Embryonic facial prominence (tissue), 1 donor: ENCODE measurements around the gene PRB2.
"Not testable (repeated sequence)": the region's sequence is repeated elsewhere in the genome, so short reads cannot be mapped to it uniquely, and the experiment has no call there.

ENCODE experiments used
- DNase-seq: peaks from one replicate; pipeline ENCODE4 v3.0.0-alpha.2; 2016; ENCODE audit errors: extremely low spot score

Gene PRB2

DNA sequence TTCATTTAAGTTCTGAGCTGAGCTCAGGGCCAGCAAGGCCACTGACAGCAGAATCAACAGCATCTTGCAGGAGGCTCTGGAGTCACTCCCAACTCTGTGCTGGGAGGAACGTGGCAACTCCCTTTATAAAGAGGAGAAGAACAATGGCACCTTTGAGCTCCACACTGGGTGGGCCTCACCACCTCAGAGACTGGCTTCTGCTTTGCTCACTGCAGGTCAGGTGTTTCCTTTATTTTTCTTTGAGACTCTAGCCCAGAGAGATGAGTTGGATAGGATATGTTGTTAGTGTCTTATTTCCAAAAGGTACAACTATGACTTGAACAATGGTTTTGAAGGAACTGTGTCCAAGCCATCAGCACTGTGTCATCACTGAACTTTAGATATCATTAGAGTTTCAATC is at the start of gene PRB2:
Gene PRB2, minus strand, starts transcription at position 101 of the 400 bp plus-strand sequence. Its CDS starts 38 bp downstream, at position 63.
- DNase-seq, result not testable (repeated sequence)

DNA sequence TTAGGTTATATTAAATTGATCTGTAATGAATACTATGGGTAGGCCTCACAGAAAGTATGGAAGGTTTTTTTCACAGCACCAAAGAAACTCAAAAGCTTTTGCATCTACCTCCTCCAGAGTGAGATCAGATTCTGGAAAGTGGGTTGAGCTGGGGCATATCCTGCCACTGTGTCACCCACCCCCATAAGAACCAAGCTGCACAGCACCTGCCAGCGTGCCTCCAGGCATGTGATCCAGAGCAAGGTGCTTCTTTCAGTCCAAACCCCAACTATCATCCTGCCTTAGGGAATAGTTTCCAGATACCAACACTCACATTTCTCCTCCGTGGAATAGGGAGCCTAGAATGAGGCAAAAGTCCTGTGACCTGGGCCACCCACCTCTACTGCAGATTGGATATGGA is 42.6 kb upstream of the PRB2 start:
- DNase-seq, result no peak

DNA sequence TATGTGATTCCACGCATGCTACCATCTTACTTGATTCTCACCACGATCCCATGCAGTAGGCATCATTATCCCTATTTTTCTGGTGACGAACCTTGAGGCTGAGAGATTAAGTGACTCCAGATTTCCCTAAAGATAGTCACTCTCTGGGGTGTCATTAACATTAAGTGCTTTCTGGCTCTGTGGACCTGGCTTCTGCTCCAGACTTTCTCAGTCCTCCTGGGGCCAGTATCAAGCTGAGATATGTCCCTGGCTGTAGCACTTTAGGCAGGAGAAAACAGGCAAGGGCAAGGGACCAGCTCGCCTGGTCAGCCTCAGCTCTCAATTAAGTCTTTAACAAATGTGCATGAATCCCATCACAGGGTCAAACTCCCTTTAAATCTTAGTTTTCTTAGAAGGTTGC is 38.3 kb upstream of the PRB2 start:
- DNase-seq, result no peak

DNA sequence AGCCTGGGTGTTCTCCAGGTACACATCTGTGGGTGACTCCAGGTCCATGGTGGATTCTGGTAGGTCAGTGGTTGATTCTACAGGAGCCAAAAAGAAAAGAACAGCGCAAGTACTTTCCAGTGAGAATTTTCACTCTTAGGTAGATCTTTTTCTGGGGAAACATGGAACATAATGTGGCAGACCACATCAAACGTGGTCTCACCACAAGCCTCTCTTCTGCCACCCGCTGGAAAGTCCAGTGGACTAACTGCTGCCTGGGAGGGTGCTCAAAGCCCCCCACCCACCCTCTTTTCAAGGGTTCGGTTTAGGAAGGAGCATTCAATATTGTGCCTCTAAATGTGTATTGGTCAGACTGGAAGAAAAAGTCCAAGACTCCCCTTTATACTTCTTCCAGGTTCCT is 36.1 kb upstream of the PRB2 start:
- DNase-seq, result no peak

DNA sequence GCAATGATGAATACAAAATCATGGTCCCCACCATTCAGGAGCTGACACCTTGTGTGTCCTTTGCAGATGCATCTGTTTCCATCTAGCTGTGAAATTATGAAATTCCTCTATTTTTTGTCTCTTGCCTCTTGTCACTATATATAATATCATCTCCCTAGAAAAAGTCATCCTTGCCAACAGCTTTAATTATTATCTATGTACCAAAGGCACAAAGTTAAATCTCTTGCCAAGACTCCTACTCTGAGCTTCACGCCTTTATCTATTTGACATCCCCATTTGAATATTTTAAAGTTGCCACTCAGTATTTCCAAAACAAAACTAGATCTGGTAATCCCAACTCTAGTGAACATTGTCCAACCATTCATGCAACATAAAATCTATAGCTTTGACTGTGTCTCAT is 32.0 kb upstream of the PRB2 start:
- no peak for DNase-seq

DNA sequence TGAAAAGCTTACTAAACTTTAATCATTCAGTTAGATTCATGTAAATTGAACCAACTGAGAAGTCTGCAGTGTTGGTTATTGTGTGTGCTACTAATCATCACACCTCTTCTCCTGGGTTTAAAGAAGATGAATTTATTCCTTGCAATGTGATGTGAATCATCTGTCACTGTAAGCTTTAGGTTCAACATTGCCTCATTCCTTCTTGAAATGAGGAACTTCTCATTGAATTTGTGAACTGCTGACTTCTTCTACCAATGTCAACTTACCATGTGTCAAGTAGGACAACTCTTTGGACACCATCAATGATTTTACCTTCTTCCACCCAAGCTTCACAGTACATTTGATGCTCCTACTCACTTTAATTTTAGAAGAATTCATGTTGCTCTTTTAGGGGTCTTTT is 17.4 kb upstream of the PRB2 start:
- DNase-seq, result no peak

DNA sequence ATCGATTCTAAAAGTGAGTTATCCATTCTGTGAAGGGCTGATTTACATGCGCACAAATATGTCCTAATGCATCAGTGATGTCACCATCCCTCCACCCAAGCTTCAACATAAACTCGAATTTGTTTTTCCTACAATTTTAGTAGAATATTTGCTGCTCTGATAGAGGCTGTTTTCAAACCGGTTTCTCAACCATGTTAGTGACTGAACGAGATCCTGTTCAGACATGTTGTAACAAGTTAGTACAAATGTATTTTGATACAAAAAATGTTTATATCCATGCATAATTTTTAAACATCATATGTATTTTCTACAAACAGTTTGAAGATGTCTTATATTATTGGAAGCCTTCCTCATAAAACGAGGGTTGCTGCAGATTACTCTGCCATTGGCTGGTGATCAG is 12.7 kb upstream of the PRB2 start:
- DNase-seq, result no peak

DNA sequence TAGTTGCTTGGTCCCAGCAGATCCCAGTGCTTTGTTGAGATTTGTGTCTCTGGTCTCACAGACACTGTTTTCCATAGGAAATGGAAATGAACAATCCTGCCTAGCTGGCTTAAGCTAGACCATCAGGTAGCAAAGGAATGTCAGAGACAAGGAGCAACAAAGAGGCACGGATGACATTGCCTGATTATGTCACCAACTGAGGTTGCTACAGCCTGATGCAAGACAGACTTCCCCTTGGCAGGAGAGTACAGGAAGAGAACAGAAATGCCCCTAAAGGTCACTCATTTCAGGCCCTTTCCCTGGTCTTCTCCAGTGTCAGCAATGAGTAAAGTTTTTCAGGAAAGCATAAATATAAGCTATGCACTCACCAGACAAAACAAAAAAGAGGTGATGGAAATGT is 2.0 kb upstream of the PRB2 start:
- DNase-seq, result no peak

DNA sequence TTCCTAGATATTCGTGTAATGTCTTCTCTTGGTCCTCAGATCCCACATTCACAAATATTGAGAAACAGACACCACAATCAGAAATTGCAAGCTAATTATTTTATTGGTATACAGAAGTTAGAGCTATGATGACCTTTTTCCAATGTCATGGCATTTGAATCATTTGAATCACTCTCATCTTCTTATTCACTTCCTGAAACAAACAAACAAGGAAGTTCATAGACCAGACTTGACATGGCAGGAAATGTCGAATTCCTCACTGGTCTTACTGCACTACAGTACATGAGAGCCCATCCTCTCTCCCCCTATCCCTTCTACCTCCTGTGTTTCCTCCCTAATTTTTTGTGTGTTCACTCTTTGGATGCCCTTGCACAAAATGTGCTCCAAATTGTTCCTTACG is 3.9 kb downstream of the PRB2 start:
- not testable (repeated sequence) for DNase-seq

DNA sequence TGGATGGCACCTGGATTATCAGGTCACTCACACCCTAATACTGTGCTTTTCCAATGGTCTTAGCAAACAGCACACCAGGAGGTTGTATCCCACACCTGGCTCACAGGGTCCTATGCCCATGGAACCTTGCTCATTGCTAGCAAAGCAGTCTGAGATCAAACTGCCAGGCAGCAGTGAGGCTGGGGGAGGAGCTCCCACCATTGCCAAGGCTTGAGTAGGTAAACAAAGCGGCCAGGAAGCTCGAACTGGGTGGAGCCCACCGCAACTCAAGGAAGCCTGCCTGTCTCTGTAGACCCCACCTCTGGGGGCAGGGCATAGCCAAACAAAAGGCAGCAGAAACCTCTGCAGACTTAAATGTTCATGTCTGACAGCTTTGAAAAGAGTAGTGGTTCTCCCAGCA is 17.9 kb downstream of the PRB2 start:
- not testable (repeated sequence) for DNase-seq

DNA sequence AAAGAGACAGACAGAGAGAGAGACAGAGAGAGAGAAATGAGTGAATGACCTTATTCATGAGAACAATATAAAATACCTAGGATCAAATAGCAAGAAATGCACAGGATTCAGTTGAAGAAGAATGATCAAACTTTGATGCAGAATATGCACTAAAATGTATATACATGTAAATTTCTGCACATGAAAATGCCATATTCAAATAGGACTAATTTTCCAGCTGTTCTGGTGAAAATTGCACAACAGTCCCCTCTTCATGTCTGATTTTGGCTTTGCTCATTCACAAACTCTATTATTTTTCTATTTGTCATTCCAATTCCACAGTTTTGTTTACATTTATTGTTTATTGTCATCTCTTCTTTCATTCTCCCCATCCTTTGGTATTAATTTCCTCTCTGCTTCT is 34.2 kb downstream of the PRB2 start:
- no peak for DNase-seq

DNA sequence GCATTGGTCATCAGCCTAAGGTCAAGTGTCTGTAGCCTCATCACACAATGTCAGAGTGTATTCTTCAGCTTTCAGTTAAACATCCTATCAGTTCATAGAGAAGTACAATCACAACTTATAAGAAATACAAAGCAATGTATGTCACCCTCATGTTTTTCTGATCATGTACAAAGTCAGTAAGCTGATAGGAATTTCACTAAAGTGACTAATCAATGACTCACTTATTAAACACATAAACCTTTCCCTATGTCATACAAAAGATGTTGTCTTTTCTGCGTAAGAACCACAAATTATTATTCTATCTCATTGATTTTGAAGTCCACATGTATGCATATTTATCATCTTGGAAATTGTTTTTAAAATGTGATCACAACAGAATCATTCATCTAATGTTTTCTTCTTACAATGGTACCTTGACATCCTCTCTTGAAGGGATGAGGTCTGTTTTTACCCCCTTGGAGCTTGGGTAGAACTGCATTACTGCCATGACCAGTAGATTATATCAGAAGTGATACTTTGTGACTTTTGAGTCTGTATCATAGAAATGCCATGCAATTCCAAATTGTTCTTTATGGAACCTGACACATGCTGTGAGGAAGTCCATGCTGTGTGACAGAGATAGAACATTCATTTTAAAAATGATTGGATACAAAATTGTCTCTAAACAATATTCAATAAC is 35.0 kb downstream of the PRB2 start:
- not testable (repeated sequence) for DNase-seq

DNA sequence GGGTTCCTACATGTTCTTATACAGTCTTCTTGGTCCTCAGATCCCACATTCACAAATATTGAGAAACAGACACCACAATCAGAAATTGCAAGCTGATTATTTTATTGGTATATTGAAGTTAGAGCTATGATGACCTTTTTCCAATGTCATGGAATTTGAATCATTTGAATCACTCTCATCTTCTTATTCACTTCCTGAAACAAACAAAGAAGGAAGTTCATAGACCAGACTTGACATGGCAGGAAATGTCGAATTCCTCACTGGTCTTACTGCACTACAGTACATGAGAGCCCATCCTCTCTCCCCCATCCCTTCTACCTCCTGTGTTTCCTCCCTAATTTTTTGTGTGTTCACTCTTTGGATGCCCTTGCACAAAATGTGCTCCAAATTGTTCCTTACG is 43.6 kb downstream of the PRB2 start:
- not testable (repeated sequence) for DNase-seq

DNA sequence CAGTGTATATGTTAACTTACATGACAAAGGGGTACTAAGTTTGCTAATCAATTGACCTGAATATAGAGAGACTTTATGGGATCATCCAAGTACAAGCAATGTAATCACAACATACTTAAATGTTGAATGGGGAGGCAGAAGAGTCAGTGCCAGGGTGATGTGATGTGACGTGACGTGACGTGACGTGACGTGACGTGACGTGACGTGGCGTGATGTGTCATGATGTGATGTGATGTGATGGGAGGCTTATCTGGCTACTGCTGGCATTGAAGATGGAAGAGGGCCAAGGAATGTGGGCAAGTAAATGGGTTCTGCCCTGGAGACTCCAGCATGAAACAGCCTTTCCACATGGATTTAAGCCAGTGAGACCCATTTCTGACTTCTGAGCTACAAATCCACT is 46.9 kb downstream of the PRB2 start:
- DNase-seq, result no peak

DNA sequence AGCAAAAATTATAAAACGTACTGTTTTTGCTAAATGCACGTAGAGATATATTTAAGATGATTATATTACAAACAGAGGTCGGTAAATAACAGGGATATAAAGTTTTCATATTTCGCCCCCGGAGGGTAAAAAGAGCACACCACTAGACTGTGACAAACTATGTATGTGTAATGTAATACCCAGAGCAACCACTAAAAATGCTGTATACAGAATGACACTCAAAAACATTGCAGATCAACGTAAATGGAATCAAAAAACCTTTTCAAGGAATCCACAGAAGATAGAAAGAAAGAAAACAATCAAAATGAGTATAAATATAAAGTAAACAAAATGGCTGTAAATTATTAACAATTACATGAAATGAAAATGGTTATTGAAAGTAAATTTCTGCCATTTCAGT is 47.6 kb downstream of the PRB2 start:
- DNase-seq, result no peak

DNA sequence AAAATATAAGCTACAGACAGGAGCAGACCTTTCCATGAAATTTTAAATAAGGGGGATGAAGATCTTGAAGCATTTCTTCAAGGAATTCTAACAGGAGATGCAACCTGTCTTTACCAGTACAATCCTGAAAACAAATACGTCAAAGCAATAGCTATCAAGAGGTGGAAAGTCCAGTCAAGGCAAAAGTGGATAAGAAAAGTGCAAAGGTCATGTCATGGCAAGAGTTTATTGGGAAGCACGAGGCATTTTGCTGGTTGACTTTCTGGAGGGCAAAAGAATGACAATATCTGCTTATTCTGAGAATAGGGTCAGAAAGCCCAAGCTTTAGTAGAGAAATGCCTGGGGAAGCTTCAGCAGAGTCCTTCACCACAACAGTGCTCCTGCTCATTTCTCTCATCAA is 50.9 kb downstream of the PRB2 start:
- no peak for DNase-seq
